ENCODE results near the gene CLIC5.

Gene CLIC5

DNA sequence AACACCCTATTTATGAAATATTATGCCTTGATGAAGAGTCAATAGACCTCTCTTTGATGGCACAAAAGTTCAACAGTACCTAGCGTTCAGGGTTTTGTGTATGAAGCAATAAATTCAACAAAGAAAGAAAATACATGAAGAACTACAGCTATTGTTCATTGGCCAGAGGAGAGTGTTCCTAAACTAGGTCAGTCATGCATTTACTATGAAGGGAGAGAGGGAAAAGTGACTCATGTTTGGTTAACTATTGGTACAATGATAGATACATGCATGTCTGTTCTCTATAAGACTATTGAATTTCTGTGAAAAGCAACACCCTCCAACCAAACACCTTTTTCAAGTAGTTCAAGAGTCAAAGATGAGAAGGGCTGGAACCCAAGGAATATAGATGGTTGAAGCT, 50.7 kb downstream of the CLIC5 start:
- DNase-seq (ENCODE audit: low read depth, low spot score) = no peak

DNA sequence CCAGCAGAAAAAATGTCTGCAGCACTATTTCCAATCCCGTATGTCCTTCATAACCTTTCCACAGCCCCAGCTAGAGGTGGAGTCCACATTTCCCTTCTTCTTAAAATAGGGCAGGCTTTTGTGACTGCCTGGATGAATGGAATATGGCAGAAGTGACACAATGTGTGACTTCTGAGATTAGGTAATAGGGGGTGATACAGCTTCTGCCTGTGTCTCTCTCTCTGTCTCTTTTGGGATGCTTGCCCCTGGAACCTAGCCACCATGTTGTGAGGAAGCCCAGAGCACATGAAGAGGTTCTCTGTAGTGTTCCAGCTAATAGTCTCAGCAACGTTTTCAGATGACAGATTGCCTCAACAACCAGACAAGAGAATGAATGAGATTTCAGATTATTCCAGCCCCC, 51.4 kb downstream of the CLIC5 start:
- no peak for DNase-seq (ENCODE audit: low read depth, low spot score)

DNA sequence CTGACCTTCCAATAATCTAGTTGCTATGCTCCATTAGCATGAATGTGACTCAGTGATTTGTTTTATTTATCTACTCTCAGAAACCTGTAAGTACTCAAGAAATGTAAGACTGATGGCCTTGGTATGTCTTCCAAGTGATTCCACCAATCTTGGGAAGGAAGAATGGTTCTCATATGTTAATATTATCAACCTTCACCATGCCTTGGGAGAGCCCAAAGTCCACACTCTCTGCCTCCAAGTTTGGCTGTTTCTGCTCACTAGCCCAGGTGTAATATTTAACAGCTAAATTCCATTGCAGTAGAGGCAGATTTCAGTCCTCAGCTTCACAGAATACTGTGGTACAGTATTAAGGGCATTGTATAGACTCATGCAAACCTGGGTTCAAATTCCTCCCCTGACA, 51.8 kb downstream of the CLIC5 start:
- DNase-seq (ENCODE audit: low read depth, low spot score) = no peak

DNA sequence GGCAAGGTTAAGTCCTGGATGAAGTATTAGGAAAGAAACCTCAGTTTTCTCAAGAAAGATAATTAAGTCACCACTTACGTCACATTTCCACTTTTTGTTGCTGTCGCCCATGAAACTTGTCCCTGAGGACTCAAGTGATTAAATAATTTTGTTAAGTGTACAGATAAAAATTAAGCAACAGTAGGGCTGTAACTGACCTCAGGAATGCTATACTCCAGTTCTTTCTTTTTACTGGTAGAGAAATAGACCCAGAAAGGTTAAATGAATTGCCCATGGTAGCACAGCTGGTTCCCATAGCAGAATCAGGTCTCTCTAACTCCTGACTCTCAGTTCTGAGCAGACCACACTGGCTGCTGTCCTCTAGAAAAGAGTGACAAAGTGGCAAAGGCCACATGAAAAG, 54.5 kb downstream of the CLIC5 start:
- no peak for DNase-seq (ENCODE audit: low read depth, low spot score)

DNA sequence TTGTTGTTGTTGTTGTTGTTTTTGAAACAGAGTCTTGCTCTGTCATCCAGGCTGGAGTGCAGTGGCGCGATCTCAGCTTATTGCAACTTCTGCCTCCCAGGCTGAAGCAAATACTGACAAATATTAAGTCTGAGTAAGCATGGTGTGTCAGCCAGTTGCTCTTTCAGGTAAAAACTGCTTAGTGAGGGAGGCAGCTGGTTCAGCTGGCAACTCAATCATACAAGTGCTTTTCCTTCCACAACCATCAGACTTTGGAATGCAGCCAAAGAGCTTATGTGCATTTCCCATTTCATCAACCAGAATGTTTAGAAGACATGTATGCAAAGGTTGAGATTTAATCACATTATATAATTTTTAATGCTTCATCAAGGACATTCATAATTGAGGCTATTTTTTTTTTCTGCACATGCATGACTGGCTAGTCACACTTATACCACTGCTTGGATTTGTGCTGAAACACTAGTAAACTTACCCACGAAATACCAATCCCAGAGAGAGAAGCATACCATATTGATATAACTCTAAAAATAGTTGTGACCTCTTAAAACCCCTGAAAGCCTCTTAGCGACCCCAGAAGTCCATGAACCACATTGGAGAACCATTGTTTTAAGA, 56.0 kb downstream of the CLIC5 start:
- DNase-seq (ENCODE audit: low read depth, low spot score) = no peak

DNA sequence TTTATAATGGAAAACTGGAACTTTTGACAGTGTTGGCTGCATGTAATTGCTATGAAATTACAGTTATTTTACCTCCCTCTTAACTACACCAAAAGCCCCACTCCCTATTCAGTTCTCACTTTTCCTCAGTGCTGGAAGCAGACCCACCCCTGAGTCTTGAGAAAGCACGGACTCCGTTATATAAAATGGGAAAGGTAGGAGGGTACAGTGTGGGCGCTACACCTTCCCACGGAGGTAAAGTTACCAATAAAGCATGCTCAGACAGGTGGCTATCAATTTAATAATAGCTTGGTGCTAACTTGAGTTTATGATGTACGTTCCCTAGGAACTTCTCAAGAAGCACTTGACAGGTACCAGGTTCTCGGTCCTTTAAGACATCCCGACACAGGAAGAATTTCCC, 59.0 kb downstream of the CLIC5 start:
- no peak for DNase-seq (ENCODE audit: low read depth, low spot score)

DNA sequence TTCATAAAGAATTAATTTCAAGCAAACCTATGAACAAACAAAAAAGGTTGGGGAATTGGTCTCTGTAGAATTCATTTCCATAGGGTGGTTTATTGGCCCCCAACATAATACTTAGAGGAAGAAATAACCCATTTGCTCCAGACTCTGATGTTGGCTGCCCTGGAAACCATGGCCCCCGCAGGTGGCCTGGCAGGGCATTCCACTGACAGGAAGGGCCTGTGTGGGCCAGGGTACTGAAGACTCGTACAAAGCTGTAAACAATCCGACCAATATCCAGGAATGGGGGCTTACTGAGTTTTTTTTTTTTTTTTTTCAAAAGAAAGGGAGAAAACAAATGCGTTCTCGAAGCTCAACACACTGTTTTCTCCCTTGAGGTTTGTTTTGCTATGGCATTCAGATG, 59.5 kb downstream of the CLIC5 start:
- no peak for DNase-seq (ENCODE audit: low read depth, low spot score)

DNA sequence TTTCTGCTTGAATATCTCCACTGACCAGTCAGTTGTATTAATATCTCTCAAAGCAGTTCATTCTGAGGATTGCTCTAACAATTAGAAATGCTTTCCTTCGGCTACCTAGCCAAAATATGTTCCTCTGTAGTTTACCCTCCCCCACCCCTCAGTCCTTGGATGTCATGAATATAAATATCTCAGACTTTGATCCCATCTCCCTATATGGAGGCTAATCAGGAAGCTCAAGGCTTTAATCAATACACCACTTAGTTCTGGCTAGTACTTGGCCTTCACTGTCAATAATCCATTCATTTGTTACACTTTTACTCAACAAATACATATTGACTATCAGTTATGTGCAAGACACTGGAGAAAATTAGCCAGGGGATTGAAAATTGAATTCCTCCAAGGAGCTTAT, 60.1 kb downstream of the CLIC5 start:
- no peak for DNase-seq (ENCODE audit: low read depth, low spot score)

DNA sequence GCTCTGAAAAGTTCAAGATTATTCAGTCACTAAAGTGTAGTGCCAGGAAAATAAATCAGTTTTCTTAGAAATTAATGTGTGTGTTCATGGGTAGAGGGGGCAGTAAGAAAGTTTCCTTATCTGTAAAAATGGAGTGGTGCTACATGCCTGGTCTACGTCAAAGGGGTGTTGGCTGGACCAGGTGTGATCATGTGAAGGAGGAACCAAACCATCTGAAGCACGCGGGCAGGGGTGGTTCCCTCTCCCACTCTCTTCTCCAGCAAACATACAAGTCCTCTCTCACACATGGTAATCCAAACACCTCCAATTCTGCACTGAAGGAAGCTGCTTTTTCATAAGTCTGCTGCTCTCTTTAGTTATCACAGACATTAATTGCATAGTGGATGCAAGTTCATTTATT, 63.1 kb downstream of the CLIC5 start:
- DNase-seq (ENCODE audit: low read depth, low spot score) = no peak

DNA sequence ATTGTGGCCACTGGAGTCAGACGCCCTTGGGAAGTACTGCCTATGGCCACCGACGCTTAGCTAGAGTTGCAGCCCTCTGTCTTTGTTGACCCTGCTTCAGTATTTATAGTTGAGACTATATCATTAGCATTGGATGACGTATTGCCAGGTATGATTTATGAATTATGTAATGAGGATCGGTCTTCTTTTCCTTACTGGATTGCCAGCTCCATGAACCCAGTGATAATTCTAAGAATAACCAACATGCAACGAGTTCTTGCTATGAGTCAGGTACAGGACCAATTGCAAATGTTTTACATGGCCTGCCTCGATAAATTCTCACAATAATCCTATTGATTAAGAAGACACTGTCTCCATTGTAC, 63.5 kb downstream of the CLIC5 start:
- no peak for DNase-seq (ENCODE audit: low read depth, low spot score)

DNA sequence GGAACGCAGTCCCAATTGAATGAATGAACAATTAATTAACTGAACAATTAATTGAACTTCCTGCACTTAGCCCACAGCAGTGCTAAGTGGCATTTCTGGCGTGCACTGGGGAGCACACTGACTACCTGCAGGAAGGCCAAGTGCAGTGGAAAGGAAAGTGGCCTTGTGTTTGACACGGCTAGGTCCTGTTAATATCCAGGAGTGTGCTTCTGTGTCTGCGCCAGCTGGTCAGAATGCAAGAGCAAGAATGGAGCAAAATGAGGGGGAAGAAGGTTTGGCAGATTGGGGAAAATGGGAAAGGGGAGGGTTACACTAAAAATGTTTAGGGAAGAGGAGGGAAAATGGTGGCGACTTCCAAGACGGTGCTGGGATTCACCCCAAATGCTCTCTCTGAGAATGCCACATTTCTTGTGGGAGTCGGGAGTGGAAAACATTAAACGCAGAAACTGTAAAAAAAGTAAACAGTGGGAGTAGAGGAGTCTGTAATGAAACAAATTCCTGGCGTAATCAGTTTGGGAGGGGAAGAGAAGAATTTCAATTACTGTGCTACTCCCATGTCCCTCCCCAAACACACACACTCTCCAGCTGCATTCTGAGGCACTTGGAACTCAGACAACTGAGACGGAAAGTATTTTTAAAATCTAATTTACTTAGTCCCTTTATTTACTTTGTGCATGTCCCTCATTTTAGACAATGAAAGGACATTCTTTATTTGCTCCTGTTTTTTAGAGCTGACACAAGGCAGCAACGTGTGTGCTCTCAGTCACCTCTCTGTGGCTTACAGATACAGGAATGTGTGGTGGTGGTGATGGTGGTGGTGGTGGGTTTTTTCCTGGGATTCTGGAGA, 64.1 kb downstream of the CLIC5 start:
- no peak for DNase-seq (ENCODE audit: low read depth, low spot score)

DNA sequence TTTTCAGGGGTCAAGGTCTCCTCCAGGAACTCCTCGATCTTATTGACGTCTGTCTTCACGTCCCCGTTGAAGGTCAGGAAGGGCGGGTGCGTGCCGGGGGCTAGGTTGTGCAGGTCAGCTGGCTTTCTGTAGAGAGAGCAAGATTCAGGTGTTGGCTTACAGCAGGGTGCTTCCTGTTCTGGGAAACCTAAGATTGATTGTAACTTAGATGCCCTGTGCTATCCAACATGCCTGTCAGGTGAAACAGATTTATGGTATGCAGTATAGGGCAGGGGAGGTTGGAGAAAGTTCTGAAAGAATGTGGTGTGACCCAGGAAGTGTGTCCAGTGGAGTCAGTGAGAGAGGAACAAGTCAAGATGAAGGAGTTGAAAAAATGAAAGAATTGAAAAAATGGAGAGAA, 66.4 kb downstream of the CLIC5 start:
- DNase-seq (ENCODE audit: low read depth, low spot score) = no peak

DNA sequence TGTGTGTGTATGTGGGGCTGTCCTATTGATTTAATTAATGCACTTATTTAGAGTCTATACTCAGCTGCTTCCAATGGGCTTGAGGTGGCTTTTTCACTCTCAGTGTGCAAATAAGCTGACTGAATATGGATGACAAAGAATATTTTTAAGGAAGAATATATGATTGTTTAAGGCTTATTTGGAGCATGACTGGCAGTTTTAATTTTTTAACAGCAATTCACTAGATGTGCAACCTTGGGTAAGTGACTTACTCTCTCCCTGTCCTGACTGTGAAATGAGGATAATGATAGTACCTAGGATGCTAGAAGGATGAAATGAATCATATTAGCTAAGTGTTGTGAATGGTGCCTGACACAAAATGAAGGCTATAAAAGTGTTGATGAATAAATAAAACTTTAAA, 67.9 kb downstream of the CLIC5 start:
- DNase-seq (ENCODE audit: low read depth, low spot score) = no peak

DNA sequence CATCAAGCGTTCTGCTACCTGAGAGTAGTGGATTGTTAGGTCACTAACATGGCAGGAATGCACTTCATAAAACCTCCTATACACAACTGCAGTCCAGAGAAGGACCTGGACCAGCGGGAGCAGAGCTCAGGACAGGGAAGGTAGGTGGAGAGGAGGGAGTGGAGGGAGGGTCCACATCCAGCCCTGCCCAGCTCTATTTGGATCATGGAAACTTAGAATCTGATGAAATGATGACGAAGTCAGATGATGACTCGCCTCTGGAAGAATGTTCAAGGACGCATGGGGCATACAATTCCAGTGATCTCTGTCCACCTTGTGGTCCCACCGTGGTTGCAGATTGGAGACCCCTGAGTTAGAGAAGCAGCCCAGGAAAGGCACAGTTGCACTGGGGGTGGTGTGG, 68.8 kb downstream of the CLIC5 start:
- no peak for DNase-seq (ENCODE audit: low read depth, low spot score)

DNA sequence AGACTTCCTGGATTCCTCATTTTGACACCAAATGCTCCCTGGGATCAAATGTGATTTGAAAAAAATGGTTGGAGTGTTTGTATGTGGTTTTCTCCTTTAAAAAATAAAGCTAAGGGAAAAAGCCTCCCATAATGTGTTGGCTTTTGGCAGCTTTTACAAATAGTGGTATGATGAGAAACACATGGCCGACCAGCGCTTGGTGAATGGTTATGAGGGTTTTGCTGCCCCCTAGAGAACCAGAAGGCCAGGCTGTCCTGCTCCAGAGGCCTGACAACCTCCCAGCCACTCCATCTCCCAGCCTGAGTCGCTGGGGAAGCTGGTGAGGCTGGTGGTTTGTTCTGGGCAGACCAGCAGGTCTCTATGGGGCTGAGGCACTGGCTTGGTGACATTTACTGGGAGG, 69.3 kb downstream of the CLIC5 start:
- DNase-seq (ENCODE audit: low read depth, low spot score) = no peak

DNA sequence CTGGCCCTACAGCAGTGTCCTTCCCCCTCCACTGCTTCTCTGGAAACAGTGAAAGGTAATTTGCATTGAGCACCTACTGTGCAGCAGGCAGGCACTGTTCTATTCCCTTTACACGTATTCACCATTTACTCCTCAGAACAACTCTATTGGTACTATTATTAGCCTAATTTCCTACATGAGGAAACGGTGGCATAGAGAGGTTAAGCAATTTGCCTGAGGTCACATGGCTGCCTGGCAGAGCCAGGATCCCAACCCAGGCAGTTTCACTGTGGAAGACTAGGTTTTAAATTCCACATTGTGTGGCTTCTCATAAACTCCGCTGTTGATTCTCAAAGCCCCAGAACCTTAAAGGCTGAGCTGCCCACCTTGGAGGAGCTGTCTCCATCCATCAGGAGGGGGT, 72.7 kb downstream of the CLIC5 start:
- DNase-seq (ENCODE audit: low read depth, low spot score) = no peak

DNA sequence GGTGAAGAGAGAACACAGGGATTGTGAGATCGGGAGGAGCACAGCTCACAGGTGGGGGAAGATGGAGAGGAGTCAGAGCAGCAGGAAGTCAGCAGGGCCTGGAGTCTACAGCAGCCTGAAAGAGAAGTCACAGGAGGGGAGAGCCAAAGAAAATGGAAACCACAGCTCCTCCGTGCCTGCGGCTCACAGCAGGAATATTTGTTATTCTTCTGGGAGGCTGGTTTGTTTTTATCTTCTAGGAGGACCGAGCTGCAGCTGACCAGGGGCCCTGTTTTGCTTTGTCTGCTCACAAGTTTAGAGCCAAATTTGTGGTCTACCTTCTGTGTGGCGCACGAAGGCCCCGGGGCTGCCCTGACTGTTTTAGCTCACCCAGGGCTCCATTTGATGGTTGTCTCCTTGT, 81.8 kb downstream of the CLIC5 start:
- DNase-seq (ENCODE audit: low read depth, low spot score) = no peak

DNA sequence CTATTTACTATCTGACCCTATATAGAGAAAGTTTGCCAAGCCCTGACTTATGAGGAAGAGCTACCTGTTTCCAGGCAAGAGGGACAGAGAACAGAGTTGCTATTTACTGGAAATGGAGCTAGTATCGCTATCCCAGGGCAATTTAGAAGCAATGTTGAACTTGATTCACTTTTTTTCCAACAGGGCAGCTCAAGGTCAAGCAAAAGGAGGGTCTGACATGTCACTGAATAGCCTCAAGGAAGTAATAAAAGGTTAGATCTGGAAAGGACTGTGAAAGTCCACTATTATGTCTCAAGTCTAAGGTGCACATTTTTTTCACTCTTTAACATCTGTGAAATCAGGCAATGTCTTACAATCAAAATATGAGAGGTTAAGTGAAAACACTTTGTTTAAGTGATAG, 84.4 kb downstream of the CLIC5 start:
- DNase-seq (ENCODE audit: low read depth, low spot score) = no peak

DNA sequence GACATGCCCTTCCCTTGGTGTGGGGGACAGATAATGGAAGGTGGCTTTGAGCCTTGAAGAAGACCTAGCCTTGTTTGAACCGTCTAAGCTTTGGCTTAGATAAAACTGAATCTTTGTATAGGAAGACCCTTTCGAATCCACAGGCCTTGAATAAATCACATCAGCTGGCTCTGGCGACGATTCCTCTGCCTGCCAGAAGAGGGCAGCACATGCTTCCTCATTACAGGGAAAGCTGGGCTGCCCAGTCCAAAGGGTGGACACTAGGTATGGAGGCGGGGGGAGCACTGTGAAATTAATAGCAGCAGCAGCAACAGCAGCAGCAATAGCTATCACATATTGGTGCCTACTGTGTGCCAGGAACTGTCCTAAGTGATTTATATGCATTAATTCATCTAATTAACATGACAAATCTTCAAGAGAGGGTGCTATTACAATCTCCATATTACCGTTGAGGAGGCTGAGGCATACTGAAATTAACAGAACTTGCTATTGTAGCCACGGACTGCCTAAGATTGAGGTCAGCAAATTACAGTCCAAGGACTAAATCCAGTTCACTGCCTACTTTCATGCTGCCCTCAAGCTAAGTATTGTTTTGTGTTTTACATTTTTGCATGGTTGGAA, 85.1 kb downstream of the CLIC5 start:
- DNase-seq (ENCODE audit: low read depth, low spot score) = peak; percentile 21

DNA sequence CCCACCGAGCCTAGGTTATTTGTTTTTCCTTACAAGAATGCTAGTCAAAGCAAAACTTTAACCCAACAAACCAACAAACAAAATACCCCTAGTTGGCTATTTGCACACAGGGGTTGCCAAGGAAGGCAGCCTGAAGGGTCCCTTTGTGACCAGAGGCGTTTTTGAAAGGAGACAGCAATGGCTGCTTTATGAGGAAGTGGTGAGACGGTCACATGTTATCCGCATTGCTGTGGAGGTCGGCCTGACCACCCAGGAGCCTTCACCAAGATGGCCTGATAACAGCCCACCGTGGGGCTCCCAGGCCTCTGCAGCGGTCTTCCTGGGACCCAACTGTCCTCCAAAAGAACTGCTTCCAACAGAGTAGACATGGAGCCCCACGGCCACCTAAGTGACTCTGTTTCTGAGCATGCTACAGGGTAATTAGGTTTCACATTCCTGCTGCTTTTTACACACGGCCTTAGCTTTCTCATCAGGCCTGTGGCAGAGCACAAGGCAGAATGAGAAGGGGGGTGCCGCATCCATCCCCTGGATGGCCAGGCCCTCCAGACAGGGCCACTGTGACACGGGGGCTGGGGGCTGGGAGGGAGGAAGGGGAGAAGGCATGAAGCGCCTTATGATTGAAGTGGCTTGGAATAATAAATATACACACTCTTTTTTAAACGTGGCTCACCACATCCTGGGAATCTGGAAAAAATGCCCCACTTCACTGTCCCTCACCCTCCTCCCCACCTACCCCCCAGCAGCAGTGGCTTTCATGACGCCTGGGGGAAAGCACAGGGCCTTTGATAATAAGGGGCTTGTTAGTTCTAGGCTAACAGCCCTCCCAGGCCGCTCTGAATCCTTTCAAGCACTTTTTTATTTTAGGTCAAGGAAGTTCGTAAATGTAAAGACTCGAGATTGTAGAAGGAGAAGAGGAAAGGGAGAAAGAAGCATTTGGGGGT, 86.0 kb downstream of the CLIC5 start:
- DNase-seq (ENCODE audit: low read depth, low spot score) = no peak

DNA sequence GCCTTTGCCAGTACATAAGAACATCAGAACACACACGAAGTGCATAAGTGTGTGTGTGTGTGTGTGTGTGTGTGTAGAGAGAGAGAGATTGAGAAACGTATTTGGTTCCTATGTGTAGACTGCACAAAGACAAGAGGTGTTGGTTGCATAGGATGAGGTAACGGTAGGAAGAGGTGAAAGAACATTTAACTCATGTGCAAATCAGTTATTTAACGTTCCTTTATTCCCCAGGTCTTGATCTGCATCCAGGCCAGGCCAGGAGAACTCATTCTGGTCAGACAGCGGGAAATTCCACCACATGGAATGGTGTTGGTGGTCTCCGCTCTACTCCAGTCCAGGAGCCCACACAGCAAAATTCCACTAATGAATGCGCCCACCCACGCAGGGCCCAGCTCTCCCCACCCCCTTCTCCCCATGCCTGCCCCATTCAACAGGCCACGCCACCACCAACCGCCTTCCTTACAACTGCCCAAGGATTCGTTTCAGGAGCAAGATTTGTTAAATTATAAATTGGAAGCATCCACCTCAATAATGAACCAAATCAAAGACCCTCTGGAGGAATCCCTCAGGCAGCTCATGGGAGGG, 86.8 kb downstream of the CLIC5 start:
- no peak for DNase-seq (ENCODE audit: low read depth, low spot score)

All from activated naive CD8-positive, alpha-beta T cell treated with anti-CD3 and anti-CD28 coated beads, Interleukin-2, amount 50 U/mL, for 16 hours (primary cell).